Measurements from ENCODE around the gene RIMS4.

Gene RIMS4

DNA sequence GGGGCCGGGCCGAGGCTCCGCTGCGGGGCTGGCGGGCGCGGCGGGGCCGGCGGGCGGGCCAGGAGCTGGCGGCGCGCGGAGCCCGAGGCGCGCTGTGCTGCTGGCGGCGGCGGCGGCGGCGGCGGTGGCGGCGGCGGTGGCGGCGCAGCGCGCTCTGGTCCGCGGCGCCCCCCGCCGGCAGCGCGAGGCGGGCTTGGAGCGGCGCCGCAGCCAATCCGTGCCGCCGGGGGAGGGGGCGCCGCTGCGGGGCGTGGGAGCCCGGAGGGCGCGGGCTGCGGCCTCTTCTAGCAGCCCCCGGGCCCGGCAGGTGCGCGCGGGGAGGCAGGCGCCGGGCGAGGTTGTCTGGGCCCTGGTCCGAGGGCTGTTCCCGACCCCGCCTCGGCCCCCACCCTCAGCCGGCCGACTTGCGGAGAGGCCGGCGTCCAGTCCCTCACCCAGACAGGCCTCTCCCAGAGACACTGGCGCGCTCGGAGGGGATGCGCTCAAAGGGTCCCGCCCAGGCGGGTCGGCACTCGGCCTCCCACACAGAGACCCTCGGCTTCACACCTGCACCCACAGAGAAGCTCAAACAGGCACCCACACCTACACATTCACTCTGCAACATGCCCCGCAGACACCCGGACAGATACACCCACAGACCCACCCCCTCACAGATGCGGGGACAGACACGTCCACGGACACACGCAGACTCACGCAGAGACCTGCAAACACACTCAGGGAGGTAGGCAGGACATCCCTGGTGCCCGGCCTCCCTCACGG lies at the start of gene RIMS4:
TSS of gene RIMS4 (minus strand) at position 156 of the 759 bp plus-strand sequence. CDS start 275 bp downstream, outside the sequence.
- DNase-seq: no peak

DNA sequence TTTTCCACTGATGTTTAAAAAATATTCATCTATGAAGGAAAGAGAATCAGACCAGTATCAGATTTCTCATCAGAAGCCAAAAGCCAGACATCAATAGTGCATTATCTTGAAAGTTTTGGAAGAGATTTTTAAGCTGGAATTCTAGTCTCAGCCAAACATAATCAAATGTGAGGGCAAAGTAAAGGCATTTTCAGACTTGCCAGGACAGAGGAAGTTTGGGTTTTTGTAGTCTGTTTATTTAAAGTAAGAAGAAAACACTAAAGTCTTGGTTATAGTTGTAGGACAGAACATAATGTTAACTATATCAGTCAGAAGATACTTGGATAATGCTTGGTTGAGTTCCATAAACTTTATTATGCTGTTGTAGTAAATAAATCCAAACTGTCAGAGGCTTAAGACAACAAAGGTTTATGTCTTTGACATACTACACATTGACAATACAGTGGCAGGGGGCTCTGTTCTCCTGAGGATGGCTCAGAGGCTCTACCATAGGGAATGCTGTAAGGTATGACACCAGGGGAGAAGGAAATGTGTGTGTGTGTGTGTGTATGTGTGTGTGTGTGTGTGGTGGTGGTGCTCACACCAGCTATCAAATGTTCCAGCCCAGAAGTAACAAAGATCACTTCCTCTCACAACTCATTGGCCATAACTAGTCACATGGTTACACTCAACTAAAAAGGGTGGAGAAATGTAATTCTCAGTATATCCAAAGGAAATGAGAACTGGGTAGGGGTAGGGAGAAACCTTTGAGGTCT lies 48.4 kb upstream of the RIMS4 start:
- DNase-seq: no peak

GRCh38 chr20:44856856-44857448 lies 46.6 kb upstream of the RIMS4 start:
- DNase-seq: no peak

DNA sequence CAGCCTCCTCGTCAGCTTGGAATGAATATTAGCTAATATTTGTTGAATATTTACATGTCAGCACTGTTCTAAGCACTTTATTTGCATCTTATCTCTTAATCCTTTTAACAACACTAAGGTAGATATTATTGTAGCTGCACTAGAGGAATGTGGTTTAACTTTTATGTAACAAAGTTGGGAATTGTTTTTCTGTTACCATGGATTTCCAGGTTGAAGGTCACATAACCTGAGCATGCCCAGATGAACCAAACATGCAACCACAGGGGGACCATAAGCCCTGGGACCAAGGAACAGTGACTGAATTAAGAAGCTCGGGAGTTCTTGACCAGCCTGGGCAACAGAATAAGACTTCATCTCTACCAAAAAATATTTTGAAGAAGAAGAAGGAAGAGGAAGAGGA lies 46.1 kb upstream of the RIMS4 start:
- DNase-seq: no peak

- no peak for DNase-seq
These were observed 41.2 kb upstream of the RIMS4 start for GRCh38 chr20:44851545-44851944.

- DNase-seq: no peak
These were observed 40.5 kb upstream of the RIMS4 start for GRCh38 chr20:44850837-44851236.

GRCh38 chr20:44850272-44850671 lies 39.9 kb upstream of the RIMS4 start:
- no peak for DNase-seq

DNA sequence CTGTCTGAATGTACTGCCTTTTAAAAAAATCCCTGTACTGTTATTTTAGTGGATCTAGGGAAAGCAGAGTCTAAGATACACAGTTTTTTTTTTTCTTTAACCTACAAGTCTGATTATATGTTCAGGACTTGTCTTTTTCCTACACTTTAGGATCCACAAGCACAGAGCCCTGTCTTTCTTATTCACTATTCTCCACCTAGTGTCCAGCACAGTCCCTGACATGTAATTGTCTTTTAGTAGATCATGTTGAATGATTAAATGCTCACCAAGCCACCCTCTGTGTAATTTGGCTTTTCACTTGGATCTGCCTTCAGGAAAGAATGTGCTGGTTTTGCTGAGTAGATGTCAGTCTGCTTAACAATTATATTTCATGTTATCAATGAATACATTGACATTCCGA lies 39.4 kb upstream of the RIMS4 start:
- no peak for DNase-seq

GRCh38 chr20:44848254-44849015 lies 38.1 kb upstream of the RIMS4 start:
- no peak for DNase-seq

GRCh38 chr20:44843876-44844275 lies 33.5 kb upstream of the RIMS4 start:
- no peak for DNase-seq

DNA sequence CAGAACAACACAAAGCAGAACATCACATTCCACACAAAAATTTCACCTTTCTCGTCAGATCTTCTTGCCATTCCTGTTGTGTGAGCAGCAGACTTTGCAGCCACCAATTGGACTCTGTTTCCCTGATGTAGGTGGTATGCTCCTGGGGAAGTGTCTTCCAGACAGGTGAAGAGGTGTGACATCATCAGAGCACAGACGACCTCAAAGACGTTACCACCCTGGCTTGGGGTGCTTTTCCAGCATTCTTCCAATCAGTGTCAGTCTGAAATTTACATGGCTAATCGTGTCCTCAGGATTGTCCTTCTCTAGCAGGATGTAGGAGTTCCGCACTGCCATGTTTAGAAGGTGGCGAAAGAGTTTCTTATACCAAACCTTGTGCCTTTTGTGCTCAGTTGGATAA lies 31.6 kb upstream of the RIMS4 start:
- no peak for DNase-seq

- no peak for DNase-seq
These were observed 30.5 kb upstream of the RIMS4 start for GRCh38 chr20:44840826-44841225.

DNA sequence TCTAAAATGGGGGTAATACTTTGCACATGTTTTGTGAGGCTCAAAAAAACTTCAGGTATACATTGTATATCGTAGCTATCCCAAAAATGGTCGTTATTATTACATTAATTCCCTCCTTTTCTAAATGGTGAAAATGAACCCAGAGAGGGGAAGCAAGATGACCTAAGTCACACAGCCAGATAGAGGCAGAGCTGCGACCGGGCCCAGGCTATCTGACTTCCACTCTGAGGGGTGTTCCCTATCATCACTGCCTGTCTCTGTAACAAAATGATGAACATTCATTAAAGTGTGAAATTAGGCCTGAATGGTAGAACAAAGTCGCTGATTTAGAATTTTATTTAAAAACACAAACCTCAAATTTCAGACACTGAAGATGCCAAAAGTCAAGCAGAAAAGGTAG lies 29.1 kb upstream of the RIMS4 start:
- no peak for DNase-seq

DNA sequence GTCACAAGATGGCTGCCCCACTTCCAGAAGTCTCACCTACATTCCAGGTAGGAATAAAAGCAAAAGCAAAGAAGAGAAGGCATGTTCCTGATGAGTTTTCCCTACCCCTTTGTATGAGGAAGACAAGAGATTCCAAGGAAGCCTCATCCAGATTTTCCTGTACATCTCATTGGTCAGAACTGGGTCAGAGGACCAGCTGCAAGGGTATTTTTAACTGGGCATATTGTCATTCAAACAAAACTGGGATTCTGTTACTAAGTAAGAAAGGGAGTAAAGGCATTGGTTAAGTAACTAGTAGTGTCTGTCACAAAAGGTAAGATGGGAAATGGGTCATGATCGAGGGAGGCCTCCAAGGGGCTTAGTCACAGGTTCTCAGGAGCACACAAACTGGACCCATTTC lies 28.2 kb upstream of the RIMS4 start:
- DNase-seq: no peak

DNA sequence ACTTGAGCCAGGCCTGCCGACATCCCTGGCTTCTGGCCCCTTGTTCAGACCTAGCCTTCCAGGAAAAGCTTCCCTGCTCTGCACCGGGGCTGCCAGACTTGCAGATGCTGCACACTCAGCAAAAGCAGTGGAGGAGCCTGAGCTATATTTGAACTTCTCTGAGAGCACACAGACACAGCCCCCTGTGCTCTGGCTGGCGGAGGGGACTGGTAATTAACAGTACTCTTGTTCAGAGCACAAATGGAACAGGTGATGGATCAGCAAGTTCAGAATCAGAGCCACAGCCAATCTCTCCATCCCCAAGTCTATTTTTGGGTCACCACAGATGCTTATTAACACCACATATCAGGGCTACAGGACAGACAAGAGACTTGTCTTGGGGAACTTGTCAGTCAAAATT lies 27.6 kb upstream of the RIMS4 start:
- no peak for DNase-seq

GRCh38 chr20:44836601-44837120 lies 26.3 kb upstream of the RIMS4 start:
- no peak for DNase-seq

- no peak for DNase-seq
These were observed 25.4 kb upstream of the RIMS4 start for GRCh38 chr20:44835661-44836221.

DNA sequence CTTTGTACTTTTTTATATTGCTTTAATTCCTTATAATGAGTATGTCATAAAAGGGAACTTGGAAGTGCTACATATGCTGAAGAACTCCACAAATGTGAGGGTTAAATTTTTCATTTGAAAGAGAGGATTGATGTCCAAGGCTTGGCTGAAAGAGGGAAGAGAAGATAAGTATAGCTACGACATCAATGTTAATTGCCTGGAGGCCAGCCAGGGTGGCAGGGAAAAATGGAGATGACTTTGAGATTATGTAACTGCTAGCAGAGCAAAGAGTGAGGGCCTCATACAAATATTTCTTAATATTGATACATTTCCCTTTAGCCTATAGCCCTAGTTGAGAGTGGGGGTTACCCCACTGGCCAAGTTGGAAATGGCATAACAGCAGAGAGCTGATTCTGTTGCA lies 24.8 kb upstream of the RIMS4 start:
- DNase-seq: no peak

DNA sequence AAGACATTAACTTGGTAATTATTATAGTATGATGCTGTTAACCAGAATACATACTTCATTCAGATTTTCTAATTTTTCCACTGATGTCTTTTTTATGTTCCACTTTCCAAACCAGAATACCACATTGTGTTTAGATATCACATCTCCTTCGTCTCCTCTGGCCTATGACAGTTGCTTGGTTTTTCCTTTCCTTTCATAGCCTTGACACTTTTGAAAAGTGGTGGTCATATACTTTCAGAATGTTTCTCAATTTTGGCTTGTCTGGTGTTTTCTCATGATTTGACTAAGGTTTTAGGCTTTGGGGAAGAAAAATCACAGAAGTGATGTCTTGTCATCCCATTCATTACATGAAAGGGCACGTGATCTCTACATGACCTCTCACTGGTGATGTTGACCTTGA lies 24.3 kb upstream of the RIMS4 start:
- DNase-seq: no peak

- DNase-seq: no peak
These were observed 23.1 kb upstream of the RIMS4 start for GRCh38 chr20:44833437-44833836.

DNA sequence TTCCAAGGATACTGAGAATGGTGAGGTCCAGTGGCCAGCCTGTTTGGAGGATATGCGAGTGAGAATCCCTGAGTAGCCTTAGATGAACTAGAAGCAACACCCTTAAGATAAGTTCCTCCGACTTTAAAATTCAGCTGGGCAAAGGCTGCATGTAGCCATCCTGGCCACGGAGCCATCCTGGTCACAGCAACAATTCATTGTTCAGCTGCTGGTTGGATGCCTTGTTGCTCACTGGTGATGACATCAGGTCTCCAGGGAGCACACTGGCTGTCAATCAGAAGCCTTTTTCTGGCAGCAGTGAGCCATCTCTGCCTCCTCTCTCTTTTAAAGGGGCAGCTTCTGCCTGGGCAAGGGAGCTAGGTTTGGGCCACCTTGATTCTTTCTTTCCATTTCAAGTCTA lies 22.4 kb upstream of the RIMS4 start:
- DNase-seq: no peak

DNA sequence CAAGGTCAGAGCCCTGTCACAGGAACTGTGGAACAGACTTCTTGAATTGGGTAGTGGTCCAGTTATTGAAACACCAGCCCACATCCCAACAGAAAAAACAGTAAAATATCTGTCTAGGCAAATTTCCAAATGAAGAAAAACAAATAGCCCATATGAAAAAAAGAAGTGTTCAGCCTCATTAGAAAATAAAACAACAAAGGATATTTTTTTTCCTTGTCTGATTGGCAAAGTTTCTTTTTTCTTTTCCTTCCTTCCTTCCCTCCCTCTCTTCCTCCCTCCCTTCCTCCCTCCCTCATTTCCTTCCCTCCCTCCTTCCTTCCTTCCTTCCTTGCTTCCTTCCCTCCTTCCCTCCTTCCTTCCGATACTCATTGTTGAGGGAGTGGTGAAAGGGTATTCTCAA lies 20.6 kb upstream of the RIMS4 start:
- no peak for DNase-seq

DNA sequence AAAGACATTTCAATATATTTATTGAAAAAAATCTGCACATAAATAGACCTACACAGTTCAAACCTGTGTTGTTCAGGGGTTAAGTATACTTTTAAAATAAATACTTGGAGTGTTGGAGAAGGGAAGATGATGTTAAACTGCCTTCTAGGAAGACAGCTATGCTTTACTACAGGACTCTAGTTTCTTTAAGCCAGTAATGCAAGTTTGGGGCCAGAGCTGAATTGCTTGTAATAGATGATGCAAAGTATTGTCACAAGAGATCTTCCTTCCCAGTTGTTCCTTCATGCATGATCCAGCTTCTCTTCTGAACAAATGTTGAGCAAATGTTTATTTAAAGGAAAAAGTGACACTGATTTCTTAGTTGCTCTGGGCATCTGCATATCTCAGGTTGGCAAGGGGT lies 20.2 kb upstream of the RIMS4 start:
- no peak for DNase-seq
